Right cardiac atrium (tissue), 5 donors: Measurements from ENCODE around the gene CHTF8. TPM values are rescaled to one million over a fixed set of nuclear protein-coding genes. Genes with fewer than 3 reads are reported as not detected.

ENCODE experiments used
- ATAC-seq, 2 donors: fragments of 200-7000 bp; cut with Tn5 transposase; one replicate each; pipeline versions ENCODE4 v1.8.0 to v1.9.1; 2020; ENCODE audit warnings: moderate library complexity in 2 of 2, mild to moderate bottlenecking in 1 of 2
- DNase-seq, 3 donors: peaks; one replicate each; pipeline ENCODE4 v3.0.0-alpha.2; 2020
- H3K27ac ChIP-seq: one replicate; pipeline ENCODE4 v1.5.1; 2013; ENCODE audit warnings: mild to moderate bottlenecking, low read length, control low read depth, moderate library complexity
- H3K27me3 ChIP-seq: one replicate; pipeline ENCODE4 v1.6.1; 2013; ENCODE audit not compliant: control insufficient read depth, insufficient read depth
- H3K4me1 ChIP-seq: one replicate; pipeline ENCODE4 v1.6.1; 2013; ENCODE audit warnings: low read length; ENCODE audit not compliant: control insufficient read depth, insufficient read depth
- H3K4me3 ChIP-seq: one replicate; pipeline ENCODE4 v1.5.1; 2013; ENCODE audit warnings: low read length, control low read depth
- H3K9me3 ChIP-seq: one replicate; pipeline ENCODE4 v1.6.1; 2013; ENCODE audit warnings: low read length; ENCODE audit not compliant: control insufficient read depth
- WGBS: extraction: QIAGEN DNeasy Blood & Tissue Kit; methylation state at CpG from one replicate; pipeline ENCODE4 v1.1.7; 2013; 5-methylcytosine and 5-hydroxymethylcytosine counted together
- intact Hi-C, 4 donors: fragments of 100-400 bp; cut with DNase I; formaldehyde crosslinking; loops; one replicate each; pipeline versions ENCODE4 v1.11.0 to v1.14.0; 2022 to 2023
- polyA plus RNA-seq: library from polyadenylated mRNA; stranded (reverse); fragments of 200-250 nt; gene quantifications from one replicate; pipeline ENCODE4 v1.2.3, GENCODE V29; 2013
- total RNA-seq, 4 donors: library from RNA; stranded (reverse); fragmentation: NEBNext Ultra II Directional; extraction: Animal tissue kit (Norgen Biotek cat#: 25700); gene quantifications; one replicate each; pipeline ENCODE4 v1.2.1, GENCODE V29; 2021
- donor health status: healthy with polysubstance abuse.
- donor health status: DM: no; HTN: yes; CAD: no.
- donor health status: DM: no; HTN: no; CAD: no.
- donor health status: DM: no; HTN: yes; CAD: no; lungs with severe emphysema.
- donor health status: DM: yes; HTN: yes; CAD: no.

The CHTF8 gene
- total and polyA plus RNA-seq, 5 donors, result 29.6 to 60.3 (median 53.2) TPM

GRCh38 chr16:69120096-69120664 lies 12.2 kb downstream of the CHTF8 start:
- Histone ChIP-seq H3K27me3 (no peaks in the 10 kb centered on the region), H3K27ac (no peak overlapping the region), H3K4me1 (peaks cover 6% of the 10 kb centered on the region), H3K9me3 (no peaks in the 10 kb centered on the region), H3K4me3 (no peak overlapping the region)
- intact Hi-C loops, result loop anchor here in 2 of 4 donors (5.0 to 10.0 kb wide), 2 partner anchors 265 to 593 kb away; no protein-coding TSS in a partner anchor
- WGBS, result 90% methylated on average over 19 of the region's 19 CpGs
- ATAC-seq (no peak), DNase-seq (no peak)

- H3K27me3 ChIP-seq, result no peaks in the 10 kb centered on the region
- intact Hi-C loops, result loop anchor here in 1 of 4 donors (10.0 kb wide), 1 partner anchor 215 kb away; no protein-coding TSS in a partner anchor
- DNase-seq (no peak), ATAC-seq (no peak)
- no peak overlapping the region for H3K4me3 ChIP-seq
- peaks cover 6% of the 10 kb centered on the region for H3K4me1 ChIP-seq
- no peak overlapping the region for H3K27ac ChIP-seq
- H3K9me3 ChIP-seq, result no peaks in the 10 kb centered on the region
- 96% methylated on average over 2 of the region's 2 CpGs for WGBS
Observed at GRCh38 chr16:69119536-69119935, 12.9 kb downstream of the CHTF8 start.

- intact Hi-C loops, result loop anchor here in 1 of 4 donors (10.0 kb wide), 1 partner anchor 214 kb away; no protein-coding TSS in a partner anchor
- Histone ChIP-seq H3K4me3 (no peak overlapping the region), H3K9me3 (no peaks in the 10 kb centered on the region), H3K27me3 (no peaks in the 10 kb centered on the region), H3K4me1 (peaks cover 6% of the 10 kb centered on the region), H3K27ac (no peak overlapping the region)
- 80% methylated on average over 2 of the region's 2 CpGs for WGBS
- DNase-seq (no peak), ATAC-seq (no peak)
Observed at GRCh38 chr16:69118994-69119393, 13.4 kb downstream of the CHTF8 start.

GRCh38 chr16:69118468-69118867 lies 13.9 kb downstream of the CHTF8 start:
- no peak for DNase-seq
- no peak overlapping the region for H3K27ac ChIP-seq

GRCh38 chr16:69116906-69117305 lies 15.5 kb downstream of the CHTF8 start:
- Histone ChIP-seq H3K27me3 (no peaks in the 10 kb centered on the region), H3K4me1 (peaks cover 6% of the 10 kb centered on the region), H3K4me3 (no peak overlapping the region), H3K9me3 (no peaks in the 10 kb centered on the region), H3K27ac (no peak overlapping the region)
- intact Hi-C loops, result loop anchor here in 1 of 4 donors (10.0 kb wide), 1 partner anchor 212 kb away; no protein-coding TSS in a partner anchor
- WGBS, result 58% methylated on average over 6 of the region's 6 CpGs
- DNase-seq (no peak), ATAC-seq (peak in 1 of 2 donors; percentile 52)

More at GRCh38 chr16:69118468-69118867, 13.9 kb downstream of the CHTF8 start:
- H3K4me3 ChIP-seq, result no peak overlapping the region
- no peaks in the 10 kb centered on the region for H3K27me3 ChIP-seq
- no peak for ATAC-seq
- intact Hi-C loops, result loop anchor here in 1 of 4 donors (10.0 kb wide), 1 partner anchor 214 kb away; no protein-coding TSS in a partner anchor
- H3K4me1 ChIP-seq, result peaks cover 6% of the 10 kb centered on the region
- no peaks in the 10 kb centered on the region for H3K9me3 ChIP-seq
- 85% methylated on average over 2 of the region's 2 CpGs for WGBS

DNA sequence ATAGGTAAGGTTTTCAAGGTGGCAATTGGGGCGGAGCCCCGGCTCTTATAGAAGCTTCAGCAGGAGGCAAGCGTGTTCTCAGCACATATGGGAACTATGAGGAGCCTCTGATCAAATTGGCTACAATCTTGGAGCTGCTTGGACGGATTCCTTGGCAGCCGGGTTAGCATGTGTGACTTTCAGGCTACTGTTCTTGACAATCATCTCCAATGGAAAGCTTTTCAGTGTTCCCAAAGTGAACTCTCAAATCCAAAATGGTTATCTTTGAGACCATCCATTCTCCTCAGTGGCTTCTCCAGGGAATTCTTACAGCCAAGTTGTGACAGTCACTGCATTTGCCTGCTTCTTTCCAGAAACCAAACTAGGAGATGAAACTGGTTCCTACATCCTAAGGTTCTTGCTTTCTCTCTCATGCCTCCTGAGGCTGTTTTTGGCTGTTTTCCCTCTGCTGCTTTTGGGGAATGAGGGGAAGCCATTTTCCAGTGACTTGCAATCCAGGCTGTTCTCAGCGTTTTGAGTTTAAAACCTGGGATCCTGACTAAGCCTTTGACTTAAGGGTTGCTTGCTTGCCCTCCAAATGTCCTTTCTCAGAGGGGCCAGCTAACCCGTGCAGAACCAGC lies 16.0 kb downstream of the CHTF8 start:
- H3K9me3 ChIP-seq, result no peaks in the 10 kb centered on the region
- H3K27ac ChIP-seq, result no peak overlapping the region
- DNase-seq (no peak), ATAC-seq (no peak)
- 67% methylated on average over 7 of the region's 7 CpGs for WGBS
- H3K4me3 ChIP-seq, result no peak overlapping the region
- peaks cover 6% of the 10 kb centered on the region for H3K4me1 ChIP-seq
- intact Hi-C loops, result loop anchor here in 1 of 4 donors (10.0 kb wide), 1 partner anchor 212 kb away; no protein-coding TSS in a partner anchor
- H3K27me3 ChIP-seq, result no peaks in the 10 kb centered on the region

DNA sequence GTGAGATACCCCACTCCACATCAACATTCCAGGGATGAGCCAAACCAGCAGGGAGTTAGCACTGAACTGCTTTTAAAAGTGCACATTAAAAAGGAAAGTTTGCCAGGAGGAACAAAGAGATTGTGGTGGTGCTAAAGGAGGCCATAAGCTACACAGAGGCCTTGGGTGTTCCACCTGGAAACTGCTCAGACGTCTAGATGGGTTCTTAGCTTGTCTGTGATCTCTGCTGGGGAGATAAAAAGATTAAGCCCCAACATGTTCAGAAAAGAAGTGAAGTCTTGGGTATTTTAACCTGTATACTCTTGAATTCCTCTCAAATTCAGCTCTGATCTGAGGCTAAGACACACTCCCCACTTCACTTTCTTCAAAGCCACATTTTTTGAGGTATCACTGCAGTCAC lies 16.6 kb downstream of the CHTF8 start:
- Histone ChIP-seq H3K4me3 (no peak overlapping the region), H3K9me3 (no peaks in the 10 kb centered on the region), H3K4me1 (peaks cover 6% of the 10 kb centered on the region), H3K27me3 (no peaks in the 10 kb centered on the region), H3K27ac (no peak overlapping the region)
- WGBS, result 67% methylated on average over 1 of the region's 1 CpG
- ATAC-seq (no peak), DNase-seq (no peak)
- intact Hi-C loops, result loop anchor here in 1 of 4 donors (10.0 kb wide), 1 partner anchor 211 kb away; no protein-coding TSS in a partner anchor

DNA sequence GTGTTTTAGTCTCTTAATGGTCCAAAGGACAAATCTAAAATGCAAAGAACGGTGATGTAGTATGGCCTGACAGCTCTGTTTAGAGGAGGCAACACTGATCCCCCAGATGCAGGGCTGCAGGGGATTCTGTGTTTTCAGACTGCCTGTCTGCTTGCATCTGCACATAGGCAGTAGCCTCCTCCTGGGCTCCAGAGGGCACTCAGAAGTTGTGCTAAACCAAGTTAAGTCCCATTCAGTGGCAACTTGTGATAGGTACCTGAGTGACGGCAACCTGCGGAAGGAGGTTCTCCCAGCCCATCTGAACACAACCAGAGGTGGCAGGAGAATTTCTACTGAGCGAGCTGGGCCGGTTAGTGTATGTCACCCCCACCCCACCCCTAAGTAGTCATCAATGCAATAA lies 17.0 kb downstream of the CHTF8 start:
- intact Hi-C loops, result loop anchor here in 1 of 4 donors (10.0 kb wide), 1 partner anchor 211 kb away; no protein-coding TSS in a partner anchor
- no peak overlapping the region for H3K4me3 ChIP-seq
- DNase-seq (no peak), ATAC-seq (no peak)
- no peaks in the 10 kb centered on the region for H3K9me3 ChIP-seq
- no peak overlapping the region for H3K27ac ChIP-seq
- WGBS, result 95% methylated on average over 5 of the region's 5 CpGs
- no peaks in the 10 kb centered on the region for H3K27me3 ChIP-seq
- H3K4me1 ChIP-seq, result peaks cover 6% of the 10 kb centered on the region

GRCh38 chr16:69114976-69115355 lies 17.4 kb downstream of the CHTF8 start:
- Histone ChIP-seq H3K4me3 (no peak overlapping the region), H3K27me3 (no peaks in the 10 kb centered on the region), H3K27ac (no peak overlapping the region), H3K9me3 (no peaks in the 10 kb centered on the region), H3K4me1 (peaks cover 6% of the 10 kb centered on the region)
- ATAC-seq (no peak), DNase-seq (no peak)
- WGBS, result 93% methylated on average over 6 of the region's 6 CpGs
- intact Hi-C loops, result loop anchor here in 2 of 4 donors (5.0 to 10.0 kb wide), 2 partner anchors 210 to 218 kb away; no protein-coding TSS in a partner anchor

- peaks cover 6% of the 10 kb centered on the region for H3K4me1 ChIP-seq
- no peak overlapping the region for H3K27ac ChIP-seq
- ATAC-seq (no peak), DNase-seq (no peak)
- intact Hi-C loops, result loop anchor here in 2 of 4 donors (5.0 to 10.0 kb wide), 2 partner anchors 210 to 217 kb away; no protein-coding TSS in a partner anchor
- H3K27me3 ChIP-seq, result no peaks in the 10 kb centered on the region
- no peak overlapping the region for H3K4me3 ChIP-seq
- H3K9me3 ChIP-seq, result no peaks in the 10 kb centered on the region
- 93% methylated on average over 25 of the region's 25 CpGs for WGBS
Observed at GRCh38 chr16:69114346-69114975, 17.9 kb downstream of the CHTF8 start.

DNA sequence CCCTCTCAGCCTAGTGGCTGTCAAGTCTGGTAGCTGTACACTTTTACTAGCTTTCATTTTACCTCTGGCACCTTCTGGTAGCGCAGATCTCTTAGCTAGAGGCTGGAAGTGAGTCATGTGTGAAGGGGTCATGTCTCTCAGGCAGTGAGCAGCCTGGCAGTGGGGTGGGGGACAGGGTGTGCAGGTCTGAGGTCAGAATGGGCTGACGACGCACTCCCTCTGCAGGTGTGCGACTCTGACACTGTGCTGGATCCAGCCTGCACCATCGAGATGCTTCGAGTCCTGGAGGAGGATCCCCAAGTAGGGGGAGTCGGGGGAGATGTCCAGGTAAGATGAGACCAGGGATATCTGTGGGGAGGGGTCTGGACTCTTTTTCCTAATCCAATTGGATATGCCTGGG lies 19.2 kb downstream of the CHTF8 start:
- Histone ChIP-seq H3K4me1 (peaks cover 5% of the 10 kb centered on the region), H3K27me3 (no peaks in the 10 kb centered on the region), H3K27ac (no peak overlapping the region), H3K4me3 (no peak overlapping the region), H3K9me3 (no peaks in the 10 kb centered on the region)
- ATAC-seq, result no peak
- 95% methylated on average over 7 of the region's 7 CpGs for WGBS
- intact Hi-C loops, result loop anchor here in 2 of 4 donors (5.0 to 10.0 kb wide), 2 partner anchors 208 to 216 kb away; no protein-coding TSS in a partner anchor
- no peak for DNase-seq
